Measurements from ENCODE around the gene KCNC3.
A peak's percentile ranks its signal among the peaks of the same experiment; 100 is the strongest.

Gene KCNC3

DNA sequence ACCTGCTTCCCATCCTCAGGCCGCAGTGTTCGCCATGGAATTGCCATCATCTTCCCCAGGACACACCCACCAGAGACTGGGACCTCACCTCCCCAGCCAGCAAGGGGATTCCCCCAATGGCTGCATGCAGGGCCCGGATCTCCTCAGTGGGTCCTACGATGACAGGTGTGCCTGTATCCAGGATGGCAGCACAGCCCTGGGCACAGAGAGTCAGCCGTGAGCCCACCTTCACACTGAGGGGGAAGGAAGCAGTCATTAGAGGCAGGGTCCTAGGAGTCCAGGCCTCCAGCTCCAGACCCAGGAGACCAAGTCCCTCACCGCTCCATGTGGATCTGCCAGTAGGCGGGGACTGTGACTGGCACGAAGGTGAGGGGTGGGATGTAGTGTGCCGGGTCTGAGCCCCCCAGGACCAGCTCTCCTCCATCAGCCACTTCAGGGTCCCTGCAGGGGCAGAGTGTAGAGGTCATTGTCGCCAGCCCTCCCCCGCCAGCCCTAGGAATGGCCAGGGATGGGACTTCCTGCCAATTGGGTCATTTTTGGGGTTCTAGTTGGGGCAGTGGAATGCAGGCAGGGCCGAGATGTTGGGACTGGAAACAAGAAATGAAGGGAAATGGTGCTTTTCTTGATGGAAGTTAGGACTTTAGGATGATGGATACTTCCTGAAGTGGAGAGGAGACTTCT is 5.7 kb upstream of the KCNC3 start:
- H3K4me3 ChIP-seq (ENCODE audit: control insufficient read depth, low read depth, low read length), result no peak overlapping the region
- TF ChIP-seq, protein P1, sequence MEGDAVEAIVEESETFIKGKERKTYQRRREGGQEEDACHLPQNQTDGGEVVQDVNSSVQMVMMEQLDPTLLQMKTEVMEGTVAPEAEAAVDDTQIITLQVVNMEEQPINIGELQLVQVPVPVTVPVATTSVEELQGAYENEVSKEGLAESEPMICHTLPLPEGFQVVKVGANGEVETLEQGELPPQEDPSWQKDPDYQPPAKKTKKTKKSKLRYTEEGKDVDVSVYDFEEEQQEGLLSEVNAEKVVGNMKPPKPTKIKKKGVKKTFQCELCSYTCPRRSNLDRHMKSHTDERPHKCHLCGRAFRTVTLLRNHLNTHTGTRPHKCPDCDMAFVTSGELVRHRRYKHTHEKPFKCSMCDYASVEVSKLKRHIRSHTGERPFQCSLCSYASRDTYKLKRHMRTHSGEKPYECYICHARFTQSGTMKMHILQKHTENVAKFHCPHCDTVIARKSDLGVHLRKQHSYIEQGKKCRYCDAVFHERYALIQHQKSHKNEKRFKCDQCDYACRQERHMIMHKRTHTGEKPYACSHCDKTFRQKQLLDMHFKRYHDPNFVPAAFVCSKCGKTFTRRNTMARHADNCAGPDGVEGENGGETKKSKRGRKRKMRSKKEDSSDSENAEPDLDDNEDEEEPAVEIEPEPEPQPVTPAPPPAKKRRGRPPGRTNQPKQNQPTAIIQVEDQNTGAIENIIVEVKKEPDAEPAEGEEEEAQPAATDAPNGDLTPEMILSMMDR (IDR thresholded peaks at IDR 0.05; ENCODE audit: control insufficient read depth, insufficient read depth, low read depth, low read length, missing control alignments), result no peak
- no peak for DNase-seq (ENCODE audit: low read depth)

DNA sequence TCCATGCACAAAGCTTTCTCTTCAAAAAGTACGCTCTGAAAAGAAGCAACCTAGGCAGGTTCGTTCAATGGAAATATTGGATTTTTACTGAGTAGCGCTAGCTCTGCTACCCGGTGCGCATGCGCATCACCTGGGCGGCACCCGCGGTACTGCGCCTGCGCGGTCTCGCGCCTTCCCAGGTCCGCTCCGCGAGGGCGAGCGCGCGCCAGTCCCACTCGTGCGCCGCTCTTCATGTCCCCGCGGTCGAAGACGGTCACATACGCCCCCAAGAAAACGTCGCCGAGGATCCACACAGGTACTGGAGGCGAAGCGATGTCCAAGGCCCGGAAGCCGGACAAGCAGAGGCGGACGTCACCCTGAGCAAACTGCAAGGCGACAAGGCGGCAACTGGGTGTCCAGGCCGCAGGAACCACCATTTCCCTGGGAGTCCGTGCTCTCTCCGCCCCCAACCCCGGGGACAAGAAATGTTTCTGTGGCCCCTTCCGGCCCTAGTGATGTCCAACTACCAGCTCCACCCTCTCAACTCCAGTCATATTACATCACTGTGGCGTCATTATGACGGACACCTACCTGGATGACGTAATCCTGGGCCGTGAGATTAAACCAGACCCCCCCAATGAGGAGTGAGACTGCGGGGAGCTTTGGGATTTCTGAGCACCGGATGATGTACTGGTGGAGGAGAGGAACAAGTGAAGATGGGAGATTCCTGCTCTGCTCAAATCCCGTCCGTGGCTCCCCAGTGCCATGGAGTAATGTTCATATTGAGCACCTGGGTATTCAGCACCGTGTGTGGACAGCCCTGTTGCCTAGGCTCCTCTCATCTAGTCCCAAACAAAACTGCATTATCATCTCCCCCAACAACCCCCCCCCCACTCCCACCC is 4.8 kb upstream of the KCNC3 start:
- peak overlapping the region; percentile 33 for H3K4me3 ChIP-seq (ENCODE audit: control insufficient read depth, low read depth, low read length)
- TF ChIP-seq, protein P1 (IDR thresholded peaks at IDR 0.05; ENCODE audit: control insufficient read depth, insufficient read depth, low read depth, low read length, missing control alignments), result no peak
- no peak for DNase-seq (ENCODE audit: low read depth)

DNA sequence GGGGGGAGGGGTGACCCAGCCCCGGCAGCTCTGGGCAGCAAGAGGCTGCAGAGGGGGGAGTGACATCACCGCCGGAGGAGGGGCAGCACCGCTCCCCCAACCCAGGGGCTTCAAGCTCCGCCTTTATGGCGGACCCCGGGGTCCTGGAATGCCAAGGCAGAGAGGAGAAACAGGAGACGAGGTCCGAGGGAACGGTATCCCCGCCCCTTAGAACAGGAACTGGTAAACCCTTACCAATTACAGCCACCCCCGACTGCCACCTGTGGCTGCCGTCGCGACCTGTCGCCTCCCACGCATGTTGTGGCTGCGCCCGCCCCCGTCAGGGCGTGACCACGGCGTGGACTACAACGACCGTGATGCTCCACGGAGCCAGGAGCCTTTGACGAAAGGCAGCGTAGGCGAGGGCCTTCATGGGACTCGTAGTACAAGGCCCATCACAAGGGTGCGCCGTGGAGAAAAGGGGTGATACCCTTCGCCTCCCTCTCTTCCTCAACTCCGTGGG is 4.1 kb upstream of the KCNC3 start:
- DNase-seq (ENCODE audit: low read depth), result peak; percentile 27
- TF ChIP-seq, protein P1 (IDR thresholded peaks at IDR 0.05; ENCODE audit: control insufficient read depth, insufficient read depth, low read depth, low read length, missing control alignments), result no peak
- H3K4me3 ChIP-seq (ENCODE audit: control insufficient read depth, low read depth, low read length), result peak overlapping the region; percentile 33

DNA sequence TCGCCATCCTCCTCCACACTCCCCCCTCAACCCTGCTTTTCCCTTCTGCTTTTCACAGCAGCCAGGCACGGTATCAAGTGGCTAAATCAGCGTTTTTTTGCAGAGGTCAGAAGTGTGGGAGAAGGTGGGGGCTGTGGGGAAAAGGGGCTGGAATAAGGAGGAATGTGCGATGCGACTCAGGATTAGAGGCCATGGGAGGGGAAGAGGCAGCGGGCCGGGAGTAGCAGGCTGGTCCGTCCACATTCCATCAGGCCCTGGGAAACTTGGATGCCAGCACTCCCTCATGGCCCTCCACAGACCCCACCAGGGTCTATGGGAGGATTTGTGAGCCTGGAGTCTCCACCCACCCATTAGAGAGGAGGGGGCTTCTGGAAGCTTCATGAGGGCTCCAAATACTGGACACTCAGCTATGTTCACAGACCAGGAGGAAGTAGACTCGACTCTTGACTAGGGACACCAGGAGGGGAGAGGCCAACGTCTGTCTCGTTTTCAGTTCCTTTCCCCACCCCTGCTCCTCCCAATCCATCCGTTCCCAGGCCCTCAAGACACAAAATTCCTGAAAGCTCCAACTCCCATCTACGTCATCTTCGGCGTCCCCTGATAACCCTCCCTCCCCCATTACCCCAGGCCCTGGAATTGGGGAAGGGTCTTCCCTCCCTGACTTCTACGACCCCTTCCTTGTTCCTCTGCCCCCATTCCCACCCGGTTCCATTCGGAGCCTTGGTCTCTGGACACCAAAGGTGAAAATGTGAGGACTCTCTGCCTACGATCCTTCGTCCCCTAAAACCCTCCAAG is 3.3 kb upstream of the KCNC3 start:
- TF ChIP-seq, protein P1 (IDR thresholded peaks at IDR 0.05; ENCODE audit: control insufficient read depth, insufficient read depth, low read depth, low read length, missing control alignments), result no peak
- DNase-seq (ENCODE audit: low read depth), result no peak
- H3K4me3 ChIP-seq (ENCODE audit: control insufficient read depth, low read depth, low read length), result no peak overlapping the region

DNA sequence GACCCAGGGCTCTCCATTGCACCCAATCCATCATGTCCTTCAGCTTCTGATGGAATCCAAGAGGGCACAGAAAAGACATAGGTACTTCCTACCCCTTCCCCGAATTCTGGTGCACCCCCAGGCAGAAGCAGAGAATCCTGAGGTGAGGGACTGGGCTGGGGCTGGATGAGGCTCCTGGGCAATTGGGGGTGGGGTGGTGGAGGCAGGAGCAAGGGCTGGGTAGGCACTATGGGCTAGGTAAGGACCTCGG is 2.7 kb upstream of the KCNC3 start:
- no peak for DNase-seq (ENCODE audit: low read depth)
- no peak overlapping the region for H3K4me3 ChIP-seq (ENCODE audit: control insufficient read depth, low read depth, low read length)
- TF ChIP-seq, protein P1 (IDR thresholded peaks at IDR 0.05; ENCODE audit: control insufficient read depth, insufficient read depth, low read depth, low read length, missing control alignments), result no peak

DNA sequence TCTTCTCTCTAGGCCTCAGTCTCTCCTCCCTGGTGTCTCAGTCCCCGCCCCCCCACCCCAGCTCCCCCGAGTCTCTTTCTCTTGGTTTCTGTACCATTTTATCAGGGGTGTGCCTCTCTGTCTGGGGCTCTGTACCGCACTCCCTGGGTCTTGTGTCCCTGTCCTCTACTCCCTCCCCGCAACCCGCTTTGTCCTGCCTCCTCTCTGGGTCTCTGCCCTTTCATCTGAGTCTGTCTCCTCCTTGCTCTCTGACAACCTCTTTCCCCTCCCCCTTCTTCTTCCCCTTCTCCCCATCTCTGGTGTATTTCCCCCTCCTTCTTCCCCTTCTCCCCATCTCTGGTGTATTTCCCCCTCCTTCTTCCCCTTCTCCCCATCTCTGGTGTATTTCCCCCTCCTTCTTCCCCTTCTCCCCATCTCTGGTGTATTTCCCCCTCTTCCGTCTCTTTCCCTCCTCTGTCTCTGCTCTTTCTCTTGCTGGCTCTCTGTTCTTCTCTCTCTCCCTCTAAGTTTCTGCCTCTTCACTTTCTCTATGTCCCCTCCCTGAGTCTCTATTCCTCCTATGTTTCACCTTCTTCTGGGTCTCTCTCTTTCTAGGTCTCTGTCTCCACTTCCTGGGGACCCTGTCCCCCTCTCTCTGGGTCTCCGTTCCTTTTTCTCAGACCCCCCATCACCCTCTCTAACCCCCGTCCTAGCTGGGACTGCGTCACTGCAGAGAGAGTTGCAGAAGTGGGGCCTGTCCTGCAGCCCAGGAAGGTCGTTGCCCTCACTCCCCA is 2.2 kb upstream of the KCNC3 start:
- no peak overlapping the region for H3K4me3 ChIP-seq (ENCODE audit: control insufficient read depth, low read depth, low read length)

More for the DNA sequence above, 2.2 kb upstream of the KCNC3 start:
- TF ChIP-seq, protein P1 (IDR thresholded peaks at IDR 0.05; ENCODE audit: control insufficient read depth, insufficient read depth, low read depth, low read length, missing control alignments), result no peak
- no peak for DNase-seq (ENCODE audit: low read depth)

Measured in AG09309 (cell line).